Testis (tissue), 3 donors: ENCODE results near the gene SCN9A. TPM values are rescaled to one million over a fixed set of nuclear protein-coding genes. Genes with fewer than 3 reads are reported as not detected.

Experiments
- DNase-seq: peaks from one replicate; pipeline ENCODE4 v3.0.0-alpha.2; 2019
- H3K27ac ChIP-seq, 2 donors: fragments of 200-600 bp; sonication (generic); one replicate each; pipeline ENCODE4 v1.5.1; 2019
- H3K27me3 ChIP-seq: fragments of 200-600 bp; sonication (generic); one replicate; pipeline ENCODE4 v1.5.1; 2019
- H3K36me3 ChIP-seq: fragments of 200-600 bp; sonication (generic); one replicate; pipeline ENCODE4 v1.5.1; 2017; ENCODE audit warnings: low read depth; ENCODE audit errors: missing control alignments
- H3K4me1 ChIP-seq: fragments of 200-600 bp; sonication (generic); one replicate; pipeline ENCODE4 v1.5.1; 2019
- H3K4me3 ChIP-seq, 2 donors: fragments of 200-600 bp; sonication (generic); one replicate each; pipeline ENCODE4 v1.5.1; 2017 to 2019
- H3K9me3 ChIP-seq: fragments of 200-600 bp; sonication (generic); one replicate; pipeline ENCODE4 v1.5.1; 2017
- WGBS, 2 donors: methylation state at CpG; one replicate each; pipeline ENCODE4 v1.1.5; 2018; 5-methylcytosine and 5-hydroxymethylcytosine counted together
- intact Hi-C: fragments of 100-400 bp; cut with DNase I; formaldehyde crosslinking; loops from one replicate; pipeline ENCODE4 v1.15.1; 2023; ENCODE audit warnings: low total_unique reads
- polyA plus RNA-seq: library from polyadenylated mRNA; stranded (reverse); fragments of 350-450 nt; fragmentation: Illumina TruSeq; extraction: RNeasy Lipid Tissue Mini Kit (QIAGEN cat#74804); gene quantifications from one replicate; pipeline ENCODE4 v1.2.3, GENCODE V29; 2014; ENCODE audit warnings: low read depth, low replicate concordance; ENCODE audit not compliant: insufficient read depth
- total RNA-seq, 2 donors: library from RNA; depleted of rRNA; stranded (reverse); fragments of >200 nt; gene quantifications; one replicate each; pipeline ENCODE4 v1.2.3, GENCODE V29; 2016
- TF ChIP-seq, protein P1 (sequence below), 3 experiments: fragments of 450-650 bp in 2 of 3; fragments of 200-600 bp in 1 of 3; sonication (generic) in 1 of 3; IDR thresholded peaks; one replicate each; pipeline ENCODE4 v1.5.1; 2016 to 2019; ENCODE audit warnings: antibody characterized with exemption in 3 of 3, mild to moderate bottlenecking in 2 of 3, moderate library complexity in 1 of 3

The SCN9A gene
- total and polyA plus RNA-seq, 3 donors from 2014 or later, result 7.3 to 117 (median 85.7) TPM

- no peaks in the 10 kb centered on the region for H3K9me3 ChIP-seq
- TF ChIP-seq, protein P1, sequence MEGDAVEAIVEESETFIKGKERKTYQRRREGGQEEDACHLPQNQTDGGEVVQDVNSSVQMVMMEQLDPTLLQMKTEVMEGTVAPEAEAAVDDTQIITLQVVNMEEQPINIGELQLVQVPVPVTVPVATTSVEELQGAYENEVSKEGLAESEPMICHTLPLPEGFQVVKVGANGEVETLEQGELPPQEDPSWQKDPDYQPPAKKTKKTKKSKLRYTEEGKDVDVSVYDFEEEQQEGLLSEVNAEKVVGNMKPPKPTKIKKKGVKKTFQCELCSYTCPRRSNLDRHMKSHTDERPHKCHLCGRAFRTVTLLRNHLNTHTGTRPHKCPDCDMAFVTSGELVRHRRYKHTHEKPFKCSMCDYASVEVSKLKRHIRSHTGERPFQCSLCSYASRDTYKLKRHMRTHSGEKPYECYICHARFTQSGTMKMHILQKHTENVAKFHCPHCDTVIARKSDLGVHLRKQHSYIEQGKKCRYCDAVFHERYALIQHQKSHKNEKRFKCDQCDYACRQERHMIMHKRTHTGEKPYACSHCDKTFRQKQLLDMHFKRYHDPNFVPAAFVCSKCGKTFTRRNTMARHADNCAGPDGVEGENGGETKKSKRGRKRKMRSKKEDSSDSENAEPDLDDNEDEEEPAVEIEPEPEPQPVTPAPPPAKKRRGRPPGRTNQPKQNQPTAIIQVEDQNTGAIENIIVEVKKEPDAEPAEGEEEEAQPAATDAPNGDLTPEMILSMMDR (IDR thresholded peaks at IDR 0.05), result no peak
- H3K27ac ChIP-seq, result no peak overlapping the region
- H3K27me3 ChIP-seq, result no peaks in the 10 kb centered on the region
- WGBS, 2 donors, result 63 to 74% methylated on average over 2 of the region's 2 CpGs
- no peaks in the 10 kb centered on the region for H3K4me1 ChIP-seq
- DNase-seq, result no peak
- no peak overlapping the region for H3K4me3 ChIP-seq
- no peaks in the 10 kb centered on the region for H3K36me3 ChIP-seq
- intact Hi-C loops, result no loop called here
Observed at GRCh38 chr2:166147883-166148282, 227.9 kb downstream of the SCN9A start.

Other genes starting within 250 kb of the SCN9A start
- gene SCN1A, start 247.9 kb downstream of the SCN9A start, total RNA-seq, result under 1 TPM; 0.24 to 0.31 TPM
- 0.04 TPM for gene SCN1A, start 247.9 kb downstream of the SCN9A start, polyA plus RNA-seq
- 10 to 100 TPM in 1 of 2 donors, 1 to 10 TPM in 1; 8.7 to 13.8 TPM for gene SCN7A, start 118.3 kb upstream of the SCN9A start, total RNA-seq
- gene SCN7A, start 118.3 kb upstream of the SCN9A start, polyA plus RNA-seq, result 3.3 TPM